WTC11 (cell line): ENCODE results near the gene HAND2.

Experiments
- CBFB ChIP-seq: sonication (generic); formaldehyde crosslinking; IDR thresholded peaks from 2 replicates; pipeline ENCODE4 v1.8.1; 2022; ENCODE audit warnings: mild to moderate bottlenecking, low read depth, missing genetic modification reagents
- CTCF ChIP-seq: fragments of 200-600 bp; IDR thresholded peaks from 2 replicates; pipeline ENCODE4 v1.8.0; 2022; ENCODE audit warnings: antibody characterized with exemption
- EMX1 ChIP-seq: fragments of 250-450 bp; sonication (Bioruptor Pico); IDR thresholded peaks from 2 replicates; pipeline ENCODE4 v1.8.0; 2021; ENCODE audit warnings: mild to moderate bottlenecking
- HMGXB4 ChIP-seq: sonication (generic); formaldehyde crosslinking; IDR thresholded peaks from 2 replicates; pipeline ENCODE4 v1.8.1; 2023; ENCODE audit warnings: mild to moderate bottlenecking, moderate library complexity, missing genetic modification reagents
- JUN ChIP-seq: sonication (generic); formaldehyde crosslinking; IDR thresholded peaks from 2 replicates; pipeline ENCODE4 v1.8.0; 2023; ENCODE audit warnings: mild to moderate bottlenecking, missing genetic modification reagents
- NFYB ChIP-seq: sonication (generic); formaldehyde crosslinking; conservative IDR thresholded peaks from 2 replicates; pipeline ENCODE4 v1.8.0; 2022; ENCODE audit warnings: low read depth, missing genetic modification reagents
- TEAD4 ChIP-seq: sonication (generic); formaldehyde crosslinking; IDR thresholded peaks from 2 replicates; pipeline ENCODE4 v1.8.0; 2022; ENCODE audit warnings: mild to moderate bottlenecking, missing genetic modification reagents
- TF ChIP-seq, protein P1 (sequence below): sonication (generic); formaldehyde crosslinking; IDR thresholded peaks from 2 replicates; pipeline ENCODE4 v1.8.1; 2023; ENCODE audit warnings: mild to moderate bottlenecking, missing genetic modification reagents, moderate library complexity

- no peak for TF ChIP-seq NFYB (CRISPR knock-in tag)
- TF ChIP-seq, protein P1, sequence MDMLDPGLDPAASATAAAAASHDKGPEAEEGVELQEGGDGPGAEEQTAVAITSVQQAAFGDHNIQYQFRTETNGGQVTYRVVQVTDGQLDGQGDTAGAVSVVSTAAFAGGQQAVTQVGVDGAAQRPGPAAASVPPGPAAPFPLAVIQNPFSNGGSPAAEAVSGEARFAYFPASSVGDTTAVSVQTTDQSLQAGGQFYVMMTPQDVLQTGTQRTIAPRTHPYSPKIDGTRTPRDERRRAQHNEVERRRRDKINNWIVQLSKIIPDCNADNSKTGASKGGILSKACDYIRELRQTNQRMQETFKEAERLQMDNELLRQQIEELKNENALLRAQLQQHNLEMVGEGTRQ (CRISPR knock-in tag), result no peak
- TF ChIP-seq CTCF, result no peak
- TF ChIP-seq TEAD4 (CRISPR knock-in tag), result no peak
- TF ChIP-seq HMGXB4, result no peak
- TF ChIP-seq CBFB, result no peak
- TF ChIP-seq EMX1 (CRISPR knock-in tag), result no peak
- no peak for TF ChIP-seq JUN (CRISPR knock-in tag)
Observed at GRCh38 chr4:173488074-173488473, 42.0 kb downstream of the HAND2 start.
